Fibroblast of skin of right quadriceps (primary cell): ENCODE measurements around the gene TMEM131.
A peak's percentile ranks its signal among the peaks of the same experiment; 100 is the strongest.

Experiments used
- DNase-seq: peaks from one replicate; pipeline ENCODE4 v3.0.0-alpha.2; 2013

The TMEM131 gene

GRCh38 chr2:97734061-97735051 is 261.4 kb downstream of the TMEM131 start:
- DNase-seq = no peak

- DNase-seq = no peak
Measured at GRCh38 chr2:97733341-97734035, 262.3 kb downstream of the TMEM131 start.

- DNase-seq = no peak
Measured at GRCh38 chr2:97732436-97733340, 263.1 kb downstream of the TMEM131 start.

GRCh38 chr2:97731274-97732020 is 264.3 kb downstream of the TMEM131 start:
- DNase-seq = no peak

- DNase-seq = peak; percentile 11
Measured at GRCh38 chr2:97730245-97730644, 265.5 kb downstream of the TMEM131 start.

GRCh38 chr2:97728091-97728731 is 267.5 kb downstream of the TMEM131 start:
- no peak for DNase-seq

GRCh38 chr2:97727296-97727695 is 268.5 kb downstream of the TMEM131 start:
- DNase-seq = no peak

- DNase-seq = no peak
Measured at GRCh38 chr2:97726261-97727064, 269.3 kb downstream of the TMEM131 start.

- no peak for DNase-seq
Measured at GRCh38 chr2:97724946-97725688, 270.6 kb downstream of the TMEM131 start.

GRCh38 chr2:97724501-97724900 is 271.2 kb downstream of the TMEM131 start:
- DNase-seq = no peak

- no peak for DNase-seq
Measured at GRCh38 chr2:97724073-97724410, 271.7 kb downstream of the TMEM131 start.

GRCh38 chr2:97723156-97724072 is 272.3 kb downstream of the TMEM131 start:
- no peak for DNase-seq

GRCh38 chr2:97722227-97722626 is 273.5 kb downstream of the TMEM131 start:
- DNase-seq = peak; percentile 6

- no peak for DNase-seq
Measured at GRCh38 chr2:97720746-97721145, 275.0 kb downstream of the TMEM131 start.

- no peak for DNase-seq
Measured at GRCh38 chr2:97719362-97720155, 276.2 kb downstream of the TMEM131 start.

GRCh38 chr2:97718942-97719341 is 276.8 kb downstream of the TMEM131 start:
- no peak for DNase-seq

GRCh38 chr2:97718051-97718882 is 277.5 kb downstream of the TMEM131 start:
- DNase-seq = no peak
